ENCODE results near the gene LEF1.

Gene LEF1

DNA sequence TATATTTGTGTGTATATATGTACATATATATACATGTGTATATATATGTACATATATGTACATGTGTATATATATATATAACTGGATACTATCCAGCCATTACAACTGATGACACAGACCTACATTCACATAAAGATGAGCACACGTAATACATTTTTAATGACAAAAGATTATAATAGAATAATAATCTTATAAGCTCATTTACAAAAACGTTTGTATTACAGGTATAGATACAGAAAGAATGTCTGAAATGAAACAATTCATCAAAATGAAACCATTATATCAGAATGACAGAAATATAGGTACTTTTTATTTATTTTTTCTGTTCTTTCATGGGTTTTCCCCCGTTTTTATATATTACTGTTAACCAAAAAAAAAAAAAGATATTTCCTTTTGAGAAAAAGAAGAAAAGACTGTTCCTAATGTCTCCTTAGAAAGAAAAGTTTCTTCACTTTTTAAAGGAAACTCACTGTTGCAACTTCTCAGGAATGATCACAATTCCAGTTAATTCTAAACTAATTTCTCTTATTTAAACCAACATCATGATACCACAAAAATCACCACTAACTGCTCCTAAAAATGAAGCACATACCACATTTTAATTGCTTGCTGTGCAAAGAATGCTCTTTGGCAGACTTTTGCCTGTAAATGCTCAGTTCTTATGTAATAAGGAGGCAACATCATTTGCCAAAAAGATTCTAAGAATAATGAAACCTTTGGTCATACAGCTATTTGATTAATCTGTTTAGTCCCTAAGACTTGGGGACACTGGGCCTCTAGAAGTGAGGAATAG, 18.9 kb downstream of the LEF1 start:
- ATAC-seq (ENCODE audit: low read depth): no peak
- H3K27me3 Mint-ChIP-seq: peaks cover 13% of the 10 kb centered on the region
- H3K4me3 Mint-ChIP-seq: no peak overlapping the region
- no peaks in the 10 kb centered on the region for H3K4me1 Mint-ChIP-seq
- H3K9me3 Mint-ChIP-seq: no peaks in the 10 kb centered on the region
- DNase-seq (ENCODE audit: low spot score in 2 of 2): no peak
- H3K27ac Mint-ChIP-seq: no peak overlapping the region
- H3K36me3 Mint-ChIP-seq: no peaks in the 10 kb centered on the region

DNA sequence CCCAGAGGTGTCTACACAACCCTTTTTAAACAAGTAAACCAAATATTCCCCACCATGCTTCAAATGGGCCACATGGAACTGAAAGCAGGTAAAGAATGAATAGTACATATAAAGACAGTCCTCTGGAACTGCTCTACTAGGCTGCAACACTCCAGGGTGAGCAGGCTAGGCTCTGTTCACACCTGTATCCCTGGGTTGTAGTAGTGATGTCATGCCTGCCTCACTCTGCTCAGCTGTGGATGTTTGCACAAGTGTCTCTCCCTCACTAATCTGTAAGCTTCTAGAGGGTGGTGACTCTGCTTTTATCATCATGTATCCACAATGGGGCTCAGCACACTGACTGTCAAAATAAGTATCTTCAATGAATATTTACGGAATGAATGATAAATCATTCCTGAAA, 20.4 kb downstream of the LEF1 start:
- DNase-seq (ENCODE audit: low spot score in 2 of 2): no peak
- Mint-ChIP-seq H3K4me3 (no peak overlapping the region), H3K27me3 (peaks cover 17% of the 10 kb centered on the region), H3K9me3 (no peaks in the 10 kb centered on the region), H3K4me1 (no peaks in the 10 kb centered on the region), H3K36me3 (no peaks in the 10 kb centered on the region), H3K27ac (no peak overlapping the region)
- ATAC-seq (ENCODE audit: low read depth): no peak

DNA sequence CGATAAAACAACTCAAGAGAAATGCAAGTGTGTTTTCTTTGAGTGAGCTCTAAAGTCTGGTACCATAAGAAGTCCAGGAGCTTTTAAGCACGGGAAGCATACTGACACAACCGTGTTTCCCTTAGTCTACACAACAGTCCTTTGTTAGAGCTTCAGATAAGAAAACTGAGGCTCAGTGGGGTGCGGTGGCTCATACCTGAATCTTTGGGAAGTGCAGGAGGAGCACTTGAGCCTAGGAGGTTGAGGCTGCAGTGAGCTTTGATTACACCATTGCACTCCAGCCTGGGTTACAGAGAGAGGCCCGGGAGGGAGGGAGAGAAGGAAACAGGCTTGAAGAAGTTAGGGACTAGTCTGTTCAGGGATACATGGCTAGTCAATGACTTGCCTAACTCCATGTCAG, 21.9 kb downstream of the LEF1 start:
- no peaks in the 10 kb centered on the region for H3K4me1 Mint-ChIP-seq
- peaks cover 9% of the 10 kb centered on the region for H3K27me3 Mint-ChIP-seq
- DNase-seq (ENCODE audit: low spot score in 2 of 2) (no peak), ATAC-seq (ENCODE audit: low read depth) (no peak)
- H3K9me3 Mint-ChIP-seq: no peaks in the 10 kb centered on the region
- no peak overlapping the region for H3K27ac Mint-ChIP-seq
- no peak overlapping the region for H3K4me3 Mint-ChIP-seq
- H3K36me3 Mint-ChIP-seq: no peaks in the 10 kb centered on the region

DNA sequence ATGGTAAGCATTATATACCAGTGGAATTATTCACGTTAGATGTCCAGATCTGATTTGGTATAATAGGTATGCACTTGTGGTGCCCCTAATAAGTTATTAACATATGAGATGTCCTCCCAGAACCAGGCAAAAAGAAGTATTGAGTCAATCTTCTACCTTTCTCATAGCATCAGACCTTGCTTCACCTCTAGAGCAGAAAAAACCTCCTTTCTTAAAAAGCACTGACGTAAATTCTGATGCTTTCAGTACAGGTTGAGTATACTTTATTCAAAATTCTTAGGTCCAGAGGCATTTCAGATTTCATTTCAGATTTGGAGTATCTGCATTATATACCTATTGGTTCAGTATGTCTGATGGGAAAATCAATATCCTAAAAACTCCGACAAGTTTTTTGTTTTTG, 22.4 kb downstream of the LEF1 start:
- Mint-ChIP-seq H3K4me3 (no peak overlapping the region), H3K36me3 (no peaks in the 10 kb centered on the region), H3K4me1 (no peaks in the 10 kb centered on the region)

DNA sequence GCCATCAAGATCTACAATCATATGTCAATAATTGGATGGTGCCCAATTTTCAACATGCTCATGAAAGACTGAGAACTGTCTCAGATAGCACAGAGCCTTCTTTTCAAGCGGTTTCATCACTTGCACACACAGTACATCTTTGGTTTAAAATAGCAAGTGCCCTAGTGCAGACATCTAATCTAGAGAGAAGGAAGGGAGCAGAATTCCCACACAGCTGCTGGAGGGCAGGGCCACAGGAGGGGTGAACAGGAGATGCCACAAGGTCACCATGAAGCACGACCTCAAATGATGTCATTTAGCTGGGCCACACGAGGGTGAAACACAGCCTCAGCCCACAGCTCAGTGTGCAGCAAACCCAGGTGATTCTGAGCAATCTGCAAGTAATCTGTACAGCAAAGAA, 24.3 kb downstream of the LEF1 start:
- Mint-ChIP-seq H3K4me1 (no peaks in the 10 kb centered on the region), H3K27ac (no peak overlapping the region), H3K27me3 (peaks cover 9% of the 10 kb centered on the region), H3K36me3 (no peaks in the 10 kb centered on the region), H3K9me3 (no peaks in the 10 kb centered on the region), H3K4me3 (no peak overlapping the region)
- ATAC-seq (ENCODE audit: low read depth) (no peak), DNase-seq (ENCODE audit: low spot score in 2 of 2) (no peak)

More for the DNA sequence above, 22.4 kb downstream of the LEF1 start:
- Mint-ChIP-seq H3K27me3 (peaks cover 9% of the 10 kb centered on the region), H3K9me3 (no peaks in the 10 kb centered on the region), H3K27ac (no peak overlapping the region)
- DNase-seq (ENCODE audit: low spot score in 2 of 2) (no peak), ATAC-seq (ENCODE audit: low read depth) (no peak)

DNA sequence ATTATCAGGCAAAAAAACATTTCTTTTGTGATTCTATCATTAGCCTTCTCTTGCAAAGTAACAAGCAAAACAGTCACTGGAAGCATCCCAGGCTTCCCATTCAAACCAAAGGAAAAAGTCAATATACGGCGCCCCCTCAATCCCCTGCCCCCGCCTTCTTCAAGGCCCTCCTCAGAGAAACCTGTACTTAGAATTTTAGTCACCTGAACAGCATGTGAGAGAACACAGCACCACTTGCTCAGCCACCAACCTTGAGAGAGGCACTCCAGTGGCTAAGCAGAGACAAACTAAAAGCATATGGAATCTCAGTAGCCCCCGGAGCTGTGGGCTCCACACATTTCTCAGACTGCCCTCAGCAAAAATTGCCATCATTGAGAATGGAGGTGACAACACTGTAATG, 25.2 kb downstream of the LEF1 start:
- Mint-ChIP-seq H3K27me3 (peaks cover 11% of the 10 kb centered on the region), H3K27ac (no peak overlapping the region), H3K4me1 (no peaks in the 10 kb centered on the region), H3K36me3 (no peaks in the 10 kb centered on the region), H3K4me3 (no peak overlapping the region), H3K9me3 (no peaks in the 10 kb centered on the region)
- no peak for ATAC-seq (ENCODE audit: low read depth)
- DNase-seq (ENCODE audit: low spot score in 2 of 2): no peak

DNA sequence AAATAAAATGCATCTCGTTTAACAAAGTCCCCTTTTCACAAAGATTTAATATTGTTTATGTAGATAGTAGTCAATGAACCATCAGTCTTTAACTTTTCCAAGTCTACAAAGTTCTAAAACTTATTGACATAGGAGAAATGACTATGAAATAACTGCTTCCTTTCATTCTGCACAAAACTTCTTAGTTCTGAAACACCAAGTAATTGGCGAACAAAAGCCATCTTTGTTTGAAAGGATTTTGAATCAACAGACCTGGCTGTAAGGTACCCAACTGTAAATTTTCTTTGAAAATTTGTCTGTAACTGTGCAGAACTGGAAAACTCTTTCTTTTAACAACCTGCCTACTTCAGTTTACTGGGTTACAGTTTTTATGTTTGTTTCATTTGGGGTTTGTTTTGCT, 25.9 kb downstream of the LEF1 start:
- no peaks in the 10 kb centered on the region for H3K9me3 Mint-ChIP-seq
- no peak overlapping the region for H3K4me3 Mint-ChIP-seq
- H3K36me3 Mint-ChIP-seq: no peaks in the 10 kb centered on the region
- peaks cover 11% of the 10 kb centered on the region for H3K27me3 Mint-ChIP-seq
- ATAC-seq (ENCODE audit: low read depth) (no peak), DNase-seq (ENCODE audit: low spot score in 2 of 2) (no peak)
- no peak overlapping the region for H3K27ac Mint-ChIP-seq
- no peaks in the 10 kb centered on the region for H3K4me1 Mint-ChIP-seq

DNA sequence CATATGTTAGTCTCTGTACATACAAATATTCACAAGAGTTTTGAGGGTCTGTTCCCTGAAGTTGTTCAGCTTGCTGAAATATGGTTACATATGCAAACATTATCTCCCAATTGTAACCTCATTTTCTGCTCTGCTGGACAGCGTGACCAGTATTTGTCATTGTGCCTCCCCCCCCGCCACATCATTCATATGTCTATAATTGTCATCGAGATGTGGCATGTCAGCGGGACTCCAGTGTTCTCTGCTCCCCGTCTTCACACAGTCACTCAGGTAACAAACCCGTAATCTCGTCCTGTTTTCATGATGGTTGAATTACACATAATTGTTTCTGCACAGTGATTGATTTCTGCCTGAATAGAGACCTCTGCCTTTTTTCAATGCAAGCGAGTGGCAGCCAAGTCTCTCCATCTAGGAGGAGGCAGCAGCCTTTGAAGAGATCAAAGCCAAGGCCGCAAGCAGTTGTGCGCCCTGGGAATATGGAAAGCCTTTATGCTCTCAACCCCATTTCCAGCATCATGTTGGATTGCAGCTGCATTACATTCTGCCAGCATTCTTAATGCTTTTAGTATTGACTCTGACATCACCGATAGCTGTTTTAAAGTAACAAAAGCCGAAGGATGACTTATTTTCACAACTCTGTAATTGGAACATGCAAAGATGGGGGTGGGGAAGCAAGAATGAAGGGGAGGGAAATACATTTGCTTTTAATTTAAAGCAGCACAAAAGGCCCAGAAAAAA, 27.4 kb downstream of the LEF1 start:
- Mint-ChIP-seq H3K4me1 (no peaks in the 10 kb centered on the region), H3K27ac (no peak overlapping the region), H3K9me3 (no peaks in the 10 kb centered on the region), H3K4me3 (no peak overlapping the region), H3K27me3 (peaks cover 11% of the 10 kb centered on the region), H3K36me3 (no peaks in the 10 kb centered on the region)
- ATAC-seq (ENCODE audit: low read depth) (no peak), DNase-seq (ENCODE audit: low spot score in 2 of 2) (no peak)

DNA sequence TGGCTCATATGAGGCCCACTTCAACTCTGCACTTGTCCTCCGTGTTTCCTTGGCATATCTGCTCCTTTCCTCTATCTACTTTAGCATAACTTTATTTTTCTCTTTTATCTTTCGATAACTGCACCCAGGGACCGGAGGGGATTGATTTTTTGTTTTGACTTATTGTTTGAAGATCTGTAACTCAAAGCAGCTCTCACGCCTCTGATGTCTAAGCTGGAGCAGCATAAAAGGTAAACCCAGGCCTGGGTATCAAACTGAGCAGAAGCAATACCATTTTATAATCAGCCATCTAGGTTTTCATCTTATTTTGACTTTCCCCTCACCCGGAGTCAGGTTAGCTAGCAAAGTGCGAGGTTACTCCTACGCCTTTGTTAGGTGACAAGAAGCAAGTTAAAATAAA, 28.4 kb downstream of the LEF1 start:
- Mint-ChIP-seq H3K27ac (no peak overlapping the region), H3K4me3 (no peak overlapping the region), H3K4me1 (no peaks in the 10 kb centered on the region), H3K27me3 (peaks cover 9% of the 10 kb centered on the region), H3K9me3 (no peaks in the 10 kb centered on the region), H3K36me3 (no peaks in the 10 kb centered on the region)
- no peak for ATAC-seq (ENCODE audit: low read depth)
- no peak for DNase-seq (ENCODE audit: low spot score in 2 of 2)

DNA sequence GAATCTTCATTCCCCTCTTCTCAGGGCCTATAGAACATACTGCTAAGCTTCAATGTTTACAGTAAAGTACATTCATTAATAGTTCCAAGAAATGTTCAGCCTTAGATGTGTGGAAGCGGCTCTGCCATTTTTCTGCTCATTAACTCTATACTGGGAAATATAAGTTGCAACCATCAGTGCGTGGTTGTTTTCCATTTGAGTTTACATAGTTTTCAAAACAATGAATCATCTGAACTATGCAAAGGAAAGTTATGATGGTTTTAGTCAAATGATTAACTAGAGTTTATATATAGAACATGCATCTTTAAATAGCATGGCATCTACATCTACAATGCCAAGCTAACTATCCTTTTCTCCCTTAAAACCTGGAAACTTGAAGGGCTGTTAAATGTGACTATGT, 29.6 kb downstream of the LEF1 start:
- no peaks in the 10 kb centered on the region for H3K4me1 Mint-ChIP-seq
- H3K4me3 Mint-ChIP-seq: no peak overlapping the region
- H3K27ac Mint-ChIP-seq: no peak overlapping the region
- no peaks in the 10 kb centered on the region for H3K36me3 Mint-ChIP-seq
- peaks cover 8% of the 10 kb centered on the region for H3K27me3 Mint-ChIP-seq
- no peaks in the 10 kb centered on the region for H3K9me3 Mint-ChIP-seq
- ATAC-seq (ENCODE audit: low read depth) (no peak), DNase-seq (ENCODE audit: low spot score in 2 of 2) (no peak)

DNA sequence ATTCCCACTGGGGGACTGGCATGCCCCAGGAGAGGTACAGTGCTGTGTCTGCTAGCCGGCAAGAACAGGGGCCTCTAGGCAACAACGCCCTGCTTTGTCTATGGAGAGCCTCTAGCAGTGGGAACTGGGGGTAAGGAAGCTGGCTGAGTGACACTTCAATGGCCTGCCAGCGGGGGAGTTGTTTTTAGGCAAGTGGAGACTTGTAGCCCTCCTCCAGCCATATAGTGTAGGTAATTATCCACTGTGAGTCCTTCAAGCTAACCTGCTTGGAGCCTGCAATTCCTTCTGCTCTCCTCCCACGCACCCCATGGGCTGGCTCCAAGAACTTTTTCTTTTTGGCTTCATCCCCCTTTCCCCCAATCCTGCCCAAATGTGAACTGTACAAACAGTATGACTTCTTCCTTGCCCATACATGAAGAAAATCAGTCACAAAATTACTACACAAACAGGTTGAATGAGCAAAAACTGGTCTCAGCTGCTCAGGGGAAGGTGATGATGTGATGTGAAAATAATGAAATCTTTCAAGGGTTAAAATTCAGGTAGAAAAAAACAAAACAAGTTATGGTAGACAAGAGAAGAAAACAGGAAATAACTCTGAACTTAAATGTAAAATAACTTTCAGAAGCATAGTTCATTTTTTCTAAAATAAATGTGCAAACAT, 33.1 kb downstream of the LEF1 start:
- no peak overlapping the region for H3K4me3 Mint-ChIP-seq

DNA sequence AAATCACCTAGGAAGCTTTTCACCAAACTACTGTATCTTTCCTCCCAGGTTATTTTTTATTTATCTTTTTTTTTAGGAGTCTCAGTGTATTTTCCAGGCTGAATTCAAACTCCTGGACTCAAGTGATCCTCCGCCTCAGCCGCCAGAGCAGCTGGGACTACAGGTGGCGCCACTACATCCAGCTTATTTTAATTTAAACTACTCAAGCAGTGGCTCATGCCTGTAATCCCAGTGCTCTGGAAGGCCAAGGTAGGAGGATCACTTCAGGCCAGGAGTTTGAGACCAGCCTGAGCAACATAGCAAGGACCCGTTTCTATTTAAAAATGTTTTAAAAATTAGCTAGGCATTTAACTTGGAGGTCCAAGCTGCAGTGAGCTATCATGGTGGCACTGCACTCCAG, 37.8 kb downstream of the LEF1 start:
- ATAC-seq (ENCODE audit: low read depth): no peak
- H3K27ac Mint-ChIP-seq: no peak overlapping the region
- H3K36me3 Mint-ChIP-seq: no peaks in the 10 kb centered on the region
- no peaks in the 10 kb centered on the region for H3K9me3 Mint-ChIP-seq
- H3K4me3 Mint-ChIP-seq: no peak overlapping the region
- DNase-seq (ENCODE audit: low spot score in 2 of 2): no peak
- H3K4me1 Mint-ChIP-seq: no peaks in the 10 kb centered on the region
- peaks cover 12% of the 10 kb centered on the region for H3K27me3 Mint-ChIP-seq

More for the DNA sequence above, 33.1 kb downstream of the LEF1 start:
- Mint-ChIP-seq H3K36me3 (no peaks in the 10 kb centered on the region), H3K9me3 (no peaks in the 10 kb centered on the region), H3K27me3 (peaks cover 8% of the 10 kb centered on the region), H3K4me1 (no peaks in the 10 kb centered on the region), H3K27ac (no peak overlapping the region)
- DNase-seq (ENCODE audit: low spot score in 2 of 2) (no peak), ATAC-seq (ENCODE audit: low read depth) (no peak)

DNA sequence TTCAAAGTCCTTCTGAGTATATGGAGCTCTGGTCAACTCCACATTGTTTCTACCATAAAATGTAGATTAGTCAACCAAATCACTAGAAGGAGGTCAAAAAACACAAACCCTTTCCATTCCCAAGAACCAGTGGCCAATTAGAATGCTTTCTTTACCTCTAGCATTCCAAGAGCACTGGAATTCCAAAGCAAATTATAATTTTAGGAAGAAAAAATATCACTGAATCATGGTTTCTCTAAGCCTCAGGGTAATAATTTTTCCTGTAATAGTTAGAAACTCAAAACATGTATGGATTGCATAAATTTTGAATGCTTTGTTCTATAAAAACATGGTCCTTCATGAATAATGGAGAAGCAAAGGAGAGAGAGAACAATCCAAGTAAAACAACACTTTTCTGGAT, 39.5 kb downstream of the LEF1 start:
- no peaks in the 10 kb centered on the region for H3K36me3 Mint-ChIP-seq
- no peak overlapping the region for H3K27ac Mint-ChIP-seq
- no peak overlapping the region for H3K4me3 Mint-ChIP-seq
- ATAC-seq (ENCODE audit: low read depth): no peak
- no peaks in the 10 kb centered on the region for H3K4me1 Mint-ChIP-seq
- peaks cover 7% of the 10 kb centered on the region for H3K27me3 Mint-ChIP-seq
- no peaks in the 10 kb centered on the region for H3K9me3 Mint-ChIP-seq
- no peak for DNase-seq (ENCODE audit: low spot score in 2 of 2)

DNA sequence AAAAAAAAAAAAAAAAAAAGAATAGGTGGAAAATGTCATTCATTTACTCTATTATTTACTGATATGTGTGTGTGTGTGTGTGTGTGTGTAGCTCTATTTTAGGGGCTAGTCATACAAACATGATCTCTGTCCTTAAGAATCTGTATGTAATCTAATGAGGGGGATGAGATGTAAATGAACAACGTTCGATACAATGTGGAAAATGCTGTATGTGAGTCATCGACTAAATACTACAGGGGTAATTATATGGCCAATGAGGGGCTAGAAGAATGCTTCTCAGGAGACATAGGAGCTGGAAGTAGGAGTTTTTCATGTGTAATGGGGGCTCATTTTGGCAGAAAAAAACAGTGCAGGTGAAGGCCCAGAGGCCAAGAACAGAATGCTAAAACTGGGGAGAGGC, 41.9 kb downstream of the LEF1 start:
- no peaks in the 10 kb centered on the region for H3K4me1 Mint-ChIP-seq
- no peaks in the 10 kb centered on the region for H3K9me3 Mint-ChIP-seq
- DNase-seq (ENCODE audit: low spot score in 2 of 2): no peak
- H3K36me3 Mint-ChIP-seq: no peaks in the 10 kb centered on the region
- H3K27me3 Mint-ChIP-seq: peaks cover 7% of the 10 kb centered on the region
- no peak for ATAC-seq (ENCODE audit: low read depth)
- H3K27ac Mint-ChIP-seq: no peak overlapping the region
- no peak overlapping the region for H3K4me3 Mint-ChIP-seq

All from memory B cell (primary cell).